Epithelial cell of esophagus (primary cell): ENCODE data around the gene FRMPD2.
"Not testable (repeated sequence)": the region's sequence is repeated elsewhere in the genome, so short reads cannot be mapped to it uniquely, and the experiment has no call there.

ENCODE experiments used
- DNase-seq: peaks from one replicate; pipeline ENCODE4 v3.0.0; 2010; ENCODE audit warnings: low read depth
- H3K4me3 ChIP-seq: 2 replicates; pipeline ENCODE4 v1.5.1; 2011; ENCODE audit warnings: mild to moderate bottlenecking, low read length, control low read depth
- CTCF ChIP-seq: IDR thresholded peaks from 2 replicates; pipeline ENCODE4 v1.5.1; 2011; ENCODE audit warnings: low read depth, mild to moderate bottlenecking, low read length, control low read depth, inconsistent platforms; ENCODE audit not compliant: insufficient read depth; ENCODE audit errors: missing control alignments

The FRMPD2 gene

GRCh38 chr10:48195803-48196202 lies 78.7 kb downstream of the FRMPD2 start:
- no peak overlapping the region for H3K4me3 ChIP-seq
- TF ChIP-seq CTCF: no peak
- no peak for DNase-seq

GRCh38 chr10:48194830-48195229 lies 79.7 kb downstream of the FRMPD2 start:
- TF ChIP-seq CTCF: no peak
- H3K4me3 ChIP-seq: no peak overlapping the region
- no peak for DNase-seq

- no peak for TF ChIP-seq CTCF
- DNase-seq: no peak
- no peak overlapping the region for H3K4me3 ChIP-seq
These were observed 80.9 kb downstream of the FRMPD2 start for GRCh38 chr10:48193556-48193955.

GRCh38 chr10:48192881-48193450 lies 81.5 kb downstream of the FRMPD2 start:
- no peak overlapping the region for H3K4me3 ChIP-seq
- no peak for TF ChIP-seq CTCF
- no peak for DNase-seq

GRCh38 chr10:48187713-48188485 lies 86.6 kb downstream of the FRMPD2 start:
- no peak for TF ChIP-seq CTCF
- DNase-seq: no peak
- H3K4me3 ChIP-seq: no peak overlapping the region

- no peak for TF ChIP-seq CTCF
- DNase-seq: no peak
- H3K4me3 ChIP-seq: no peak overlapping the region
These were observed 87.4 kb downstream of the FRMPD2 start for GRCh38 chr10:48187126-48187525.

GRCh38 chr10:48186264-48186804 lies 88.2 kb downstream of the FRMPD2 start:
- H3K4me3 ChIP-seq, DNase-seq: not testable (repeated sequence)
